ENCODE measurements around the gene PYCARD.
"Not testable (repeated sequence)": the region's sequence is repeated elsewhere in the genome, so short reads cannot be mapped to it uniquely, and the experiment has no call there.

DNA sequence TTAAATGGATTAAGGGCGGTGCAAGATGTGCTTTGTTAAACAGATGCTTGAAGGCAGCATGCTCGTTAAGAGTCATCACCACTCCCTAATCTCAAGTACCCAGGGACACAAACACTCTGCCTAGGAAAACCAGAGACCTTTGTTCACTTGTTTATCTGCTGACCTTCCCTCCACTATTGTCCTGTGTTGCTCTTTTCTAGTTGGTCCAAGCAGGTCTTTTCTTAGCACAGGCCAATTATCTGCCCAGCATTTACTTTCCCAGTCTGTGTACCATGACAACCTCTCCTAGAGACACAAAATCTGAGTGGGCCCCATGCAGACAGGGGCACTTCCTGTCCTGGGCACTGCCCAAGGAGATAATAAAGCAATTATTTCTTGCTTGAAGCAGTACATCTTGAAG, 32.5 kb downstream of the PYCARD start:
- TF ChIP-seq, protein P1, sequence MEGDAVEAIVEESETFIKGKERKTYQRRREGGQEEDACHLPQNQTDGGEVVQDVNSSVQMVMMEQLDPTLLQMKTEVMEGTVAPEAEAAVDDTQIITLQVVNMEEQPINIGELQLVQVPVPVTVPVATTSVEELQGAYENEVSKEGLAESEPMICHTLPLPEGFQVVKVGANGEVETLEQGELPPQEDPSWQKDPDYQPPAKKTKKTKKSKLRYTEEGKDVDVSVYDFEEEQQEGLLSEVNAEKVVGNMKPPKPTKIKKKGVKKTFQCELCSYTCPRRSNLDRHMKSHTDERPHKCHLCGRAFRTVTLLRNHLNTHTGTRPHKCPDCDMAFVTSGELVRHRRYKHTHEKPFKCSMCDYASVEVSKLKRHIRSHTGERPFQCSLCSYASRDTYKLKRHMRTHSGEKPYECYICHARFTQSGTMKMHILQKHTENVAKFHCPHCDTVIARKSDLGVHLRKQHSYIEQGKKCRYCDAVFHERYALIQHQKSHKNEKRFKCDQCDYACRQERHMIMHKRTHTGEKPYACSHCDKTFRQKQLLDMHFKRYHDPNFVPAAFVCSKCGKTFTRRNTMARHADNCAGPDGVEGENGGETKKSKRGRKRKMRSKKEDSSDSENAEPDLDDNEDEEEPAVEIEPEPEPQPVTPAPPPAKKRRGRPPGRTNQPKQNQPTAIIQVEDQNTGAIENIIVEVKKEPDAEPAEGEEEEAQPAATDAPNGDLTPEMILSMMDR (IDR thresholded peaks at IDR 0.05; ENCODE audit: low read depth, low read length) = not testable (repeated sequence)
- TF ChIP-seq EZH2phosphoT487 (IDR thresholded peaks at IDR 0.05; ENCODE audit: low read depth) = not testable (repeated sequence)
